GM21786 (cell line): Measurements from ENCODE around the gene CDC42.

Source experiments
- ATAC-seq: cut with Tn5 transposase; IDR thresholded peaks from one replicate; pipeline ENCODE4 v1.9.1; 2021; ENCODE audit not compliant: unreplicated experiment

Gene CDC42

DNA sequence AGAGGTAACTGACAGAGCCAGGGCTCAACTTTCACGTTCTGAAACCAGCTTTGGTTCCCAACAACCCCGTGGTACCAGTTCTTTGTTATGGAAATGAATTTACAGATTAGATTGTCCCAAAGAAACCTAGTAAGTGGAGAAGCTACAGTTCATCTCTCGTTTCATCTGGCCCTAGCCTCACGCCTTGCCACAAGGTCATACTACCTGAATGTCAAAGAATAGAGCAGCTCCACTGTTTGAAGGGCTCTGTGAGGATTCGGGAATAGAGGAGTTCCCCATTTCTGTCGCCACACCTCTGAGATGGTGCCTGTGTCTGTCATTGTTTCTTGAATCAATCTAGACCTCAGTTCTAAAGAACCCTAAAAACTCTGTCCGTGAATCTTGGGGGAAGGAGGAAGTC, 15.0 kb upstream of the CDC42 start:
- ATAC-seq: no peak

DNA sequence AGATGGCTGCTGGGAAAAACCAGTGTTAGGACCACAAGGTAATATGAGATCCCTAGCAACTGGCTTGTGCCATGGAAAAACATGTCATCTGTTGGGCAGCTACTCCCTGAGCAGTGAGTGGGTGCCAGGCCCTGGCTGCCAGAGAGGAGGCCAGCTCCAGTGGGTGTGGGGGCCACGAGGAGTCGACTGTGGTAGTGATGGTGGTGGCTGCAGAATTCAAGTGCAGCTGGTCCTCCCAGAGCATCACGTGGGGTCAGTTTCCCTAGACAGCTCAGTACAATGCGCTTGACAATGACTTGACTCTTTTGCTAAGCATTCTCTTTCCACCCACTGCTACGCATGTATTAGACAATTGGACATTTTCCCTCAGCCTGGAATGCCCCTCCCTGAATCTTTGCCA, 14.5 kb upstream of the CDC42 start:
- no peak for ATAC-seq

DNA sequence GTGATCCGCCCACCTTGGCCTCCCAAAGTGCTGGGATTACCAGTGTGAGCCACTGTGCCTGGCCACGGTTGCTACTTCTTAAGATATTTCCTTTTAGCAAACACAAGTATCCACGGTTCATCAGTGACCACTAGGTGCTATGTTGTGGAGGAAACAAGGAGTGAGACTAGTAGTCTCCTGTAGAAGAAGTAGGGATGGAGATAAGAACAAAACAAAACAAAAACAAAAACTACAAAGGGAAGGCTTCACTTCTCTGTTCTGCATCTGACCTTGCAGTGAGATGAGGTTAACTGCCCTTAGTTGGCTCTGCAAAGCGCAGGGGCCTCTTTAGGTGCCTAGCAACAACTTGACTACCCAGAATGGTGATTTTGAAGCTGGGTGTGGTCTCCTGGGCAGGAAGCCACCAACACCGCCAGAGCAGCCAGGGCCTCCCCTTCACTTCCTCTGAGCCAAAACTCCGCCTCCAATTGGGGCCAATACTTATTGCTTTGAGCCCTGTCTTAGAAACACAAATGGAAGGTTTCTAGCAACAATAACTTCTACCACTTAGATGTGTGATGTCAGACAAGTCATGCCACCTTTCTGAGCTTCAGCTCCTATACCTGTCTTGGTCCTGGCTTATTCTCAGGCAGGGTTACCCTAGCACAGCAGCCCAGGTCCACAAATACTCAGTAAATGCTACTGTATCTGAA, 12.8 kb upstream of the CDC42 start:
- ATAC-seq: peak; percentile 95

DNA sequence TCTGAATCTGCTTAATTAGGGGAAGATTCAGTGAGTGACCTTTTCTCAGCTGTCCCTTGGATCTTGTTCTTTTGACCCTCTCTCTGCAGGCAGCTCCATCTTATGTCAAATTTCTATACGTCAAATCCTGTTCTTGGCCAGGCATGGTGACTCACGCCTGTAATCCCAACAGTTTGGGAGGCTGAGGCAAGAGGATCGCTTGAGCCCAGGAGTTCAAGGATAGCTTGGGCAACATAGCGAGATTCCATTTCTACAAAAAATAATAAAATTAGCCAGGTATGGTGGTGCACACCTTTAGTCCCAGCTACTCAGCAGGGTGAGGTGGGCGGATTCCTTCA, 12.3 kb upstream of the CDC42 start:
- ATAC-seq: no peak

DNA sequence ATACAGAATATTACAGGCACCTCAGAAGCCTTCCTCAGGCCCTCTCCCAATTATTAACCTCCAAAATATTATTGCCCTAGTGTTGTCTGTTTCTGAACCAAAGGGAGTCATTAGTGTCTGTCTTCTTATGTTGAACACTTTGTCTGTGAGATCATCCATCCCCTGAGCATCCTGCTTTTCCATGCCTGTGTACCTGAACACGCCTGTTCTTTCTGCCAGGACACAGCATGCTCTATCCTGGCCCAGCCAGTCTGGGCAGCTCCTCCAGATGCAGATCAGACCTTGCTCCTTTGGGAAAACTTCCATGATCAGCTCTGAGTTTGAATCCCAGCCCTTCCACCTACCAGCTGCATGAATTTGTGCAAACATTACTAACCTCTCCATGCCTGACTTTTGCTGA, 11.0 kb upstream of the CDC42 start:
- no peak for ATAC-seq

DNA sequence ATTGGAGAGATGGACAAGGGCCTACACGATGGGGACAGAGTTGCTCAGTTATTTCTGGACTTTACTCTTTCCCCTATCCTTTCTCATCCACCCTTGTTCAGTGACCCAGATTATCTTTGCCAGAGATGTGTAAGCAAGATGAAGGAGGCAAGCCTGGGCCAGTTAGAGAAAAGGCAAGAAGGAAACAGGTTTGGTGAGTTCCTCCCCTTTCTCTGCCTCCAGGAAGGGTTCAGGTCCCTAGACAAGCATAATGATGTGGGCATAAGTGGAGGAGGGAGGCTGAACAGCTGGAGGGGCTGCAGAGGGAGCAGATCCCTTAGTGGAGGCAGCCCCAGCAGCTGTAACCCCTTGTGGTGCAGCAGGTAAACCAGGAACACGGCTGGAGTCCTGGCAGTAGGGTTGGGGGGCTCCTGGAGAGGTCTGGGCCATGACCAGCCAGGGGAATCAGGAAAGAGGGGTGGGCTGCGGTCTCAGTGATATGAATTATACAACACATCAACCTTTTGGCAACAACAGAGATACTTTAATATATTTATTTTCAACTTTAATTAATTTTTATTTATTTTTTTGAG, 9.2 kb upstream of the CDC42 start:
- no peak for ATAC-seq

DNA sequence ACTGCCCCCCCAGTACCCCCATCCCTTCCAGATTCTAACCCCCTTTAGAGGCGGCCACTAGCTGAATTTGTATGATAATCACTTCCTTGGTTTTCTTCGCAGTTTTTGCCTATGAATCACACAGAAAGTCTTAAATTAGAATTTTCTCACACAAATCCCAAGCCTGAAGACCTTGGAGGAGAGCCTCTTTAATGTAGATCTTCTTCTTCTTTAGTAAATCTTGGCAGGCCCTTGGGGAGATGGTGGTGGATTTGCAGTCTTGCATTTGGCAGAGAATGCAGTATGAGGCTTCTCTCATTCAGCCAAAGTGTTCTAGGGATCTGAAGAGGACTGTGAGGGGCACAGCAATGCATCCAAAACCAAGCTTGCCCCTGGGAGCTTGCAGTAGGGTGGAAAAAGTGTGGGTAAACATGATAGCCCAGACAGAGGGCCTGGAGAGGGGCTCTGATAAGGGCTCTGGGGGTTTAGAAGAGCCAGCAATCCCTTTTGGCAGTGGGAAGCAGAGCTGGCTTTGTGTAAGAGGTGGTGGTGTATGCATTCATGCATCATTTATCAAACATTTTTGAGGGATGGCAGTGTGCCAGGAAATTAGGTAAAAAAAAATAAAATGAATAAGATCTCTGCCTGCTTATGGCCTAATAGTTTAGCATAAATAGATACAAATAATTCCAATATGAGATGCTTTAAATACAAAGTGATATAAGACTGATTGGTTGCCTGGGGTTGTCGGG, 7.7 kb upstream of the CDC42 start:
- no peak for ATAC-seq

DNA sequence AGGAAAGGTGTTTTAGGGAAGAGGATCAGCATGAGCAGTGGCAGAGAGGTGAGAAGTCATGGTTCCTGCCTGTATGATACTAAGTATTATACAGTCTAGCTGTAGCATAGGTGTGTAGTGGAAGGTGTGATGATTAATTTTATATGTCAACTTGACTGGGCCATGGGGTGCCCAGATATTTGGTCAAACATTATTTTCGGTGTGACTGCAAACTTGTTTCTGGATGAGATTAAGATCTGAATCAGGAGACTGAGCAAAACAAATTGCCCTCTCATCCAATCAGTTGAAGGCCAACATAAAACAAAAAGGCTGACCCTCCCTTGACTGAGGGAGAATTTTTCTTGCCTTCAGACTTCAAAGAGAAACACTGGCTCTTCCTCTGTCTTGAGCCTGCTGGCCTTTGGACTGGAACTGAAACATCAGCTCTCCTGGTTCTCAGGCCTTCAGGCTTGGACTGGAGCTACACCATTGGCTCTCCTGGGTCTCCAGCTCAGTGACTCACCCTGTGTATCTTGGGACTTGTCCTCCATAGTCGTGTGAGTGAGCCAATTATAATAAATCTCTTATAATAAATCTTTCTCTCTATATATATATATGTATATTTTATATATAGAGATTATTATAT, 6.8 kb upstream of the CDC42 start:
- no peak for ATAC-seq

DNA sequence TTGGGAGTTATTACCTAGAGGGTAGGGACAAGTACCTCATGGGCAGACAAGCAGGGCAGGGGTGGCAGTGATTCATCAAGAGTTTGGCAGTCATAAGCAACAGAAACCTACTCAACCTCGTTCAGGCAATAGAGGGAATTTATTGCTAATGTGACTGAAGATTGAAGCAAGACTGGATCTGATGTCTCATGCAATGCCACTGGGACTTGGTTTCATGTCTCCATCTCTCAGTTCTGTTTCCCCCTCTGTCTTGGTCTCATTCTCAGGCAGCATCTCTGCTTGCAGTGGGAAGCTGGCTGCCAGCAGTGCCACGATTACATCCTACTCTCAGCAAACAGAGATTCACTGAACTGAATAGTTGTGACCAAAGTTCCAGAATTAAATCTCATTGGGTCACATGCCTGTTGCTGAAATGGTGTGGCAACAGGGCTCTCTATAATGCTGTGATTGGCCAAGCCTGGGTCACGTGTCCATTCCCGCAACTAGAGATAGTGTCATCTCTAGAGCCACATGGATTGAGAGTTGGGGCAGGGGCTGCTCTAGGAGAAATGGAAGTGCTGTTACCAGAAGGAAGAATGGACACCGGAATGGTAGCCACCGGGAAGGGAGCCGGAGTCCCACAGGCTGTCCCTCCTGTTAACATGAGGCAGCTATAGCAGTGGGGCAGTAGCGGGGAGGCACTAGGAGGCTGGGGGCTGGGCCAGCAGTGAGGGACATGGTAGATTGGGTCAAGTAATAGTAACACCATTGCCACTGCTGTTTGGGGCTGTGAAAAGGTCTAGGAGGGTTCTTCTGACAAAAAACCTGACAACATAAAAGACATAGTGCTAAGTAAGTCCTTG, 3.9 kb upstream of the CDC42 start:
- no peak for ATAC-seq

DNA sequence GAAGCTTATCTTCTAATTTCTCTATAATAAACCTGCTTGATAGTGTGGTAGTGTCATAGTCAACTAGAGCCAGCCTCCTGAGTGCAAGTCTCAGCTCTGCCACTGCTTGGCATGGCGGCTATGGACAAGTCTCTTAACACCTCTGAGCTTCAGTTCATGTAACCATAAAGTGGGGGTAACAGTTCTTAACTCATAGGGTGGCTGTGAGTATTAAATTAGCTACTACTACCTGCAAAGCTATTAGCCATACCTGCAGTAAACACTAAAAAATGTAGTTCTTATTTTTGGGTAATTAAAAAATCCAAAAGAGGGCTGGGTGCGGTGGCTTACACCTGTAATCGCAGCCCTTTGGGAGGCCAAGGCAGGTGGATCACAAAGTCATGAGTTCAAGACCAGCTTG, 2.2 kb upstream of the CDC42 start:
- no peak for ATAC-seq

DNA sequence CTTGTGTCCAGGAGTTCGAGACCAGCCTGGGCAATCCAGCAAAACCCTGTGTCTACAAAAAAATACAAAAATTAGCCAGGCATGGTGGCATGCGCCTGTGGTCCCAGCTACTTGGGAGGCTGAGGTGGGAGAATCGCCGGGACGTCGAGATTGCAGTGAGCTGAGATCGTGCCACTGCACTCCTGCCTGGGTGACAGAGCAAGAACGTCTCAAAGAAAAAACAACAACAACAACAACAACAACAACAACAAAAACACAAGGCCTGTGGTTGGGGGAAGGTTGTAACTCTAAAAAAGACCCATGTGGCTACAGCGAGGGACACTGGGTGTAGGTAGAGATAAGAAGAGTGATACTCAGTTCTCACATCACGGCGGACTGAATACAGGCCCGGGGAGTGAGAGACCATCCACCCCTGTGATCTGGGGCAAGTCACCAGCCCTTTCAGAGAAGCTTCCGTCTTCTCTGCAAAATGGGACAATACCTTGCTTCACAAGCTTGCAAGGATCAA, 848 bp upstream of the CDC42 start:
- ATAC-seq: no peak

DNA sequence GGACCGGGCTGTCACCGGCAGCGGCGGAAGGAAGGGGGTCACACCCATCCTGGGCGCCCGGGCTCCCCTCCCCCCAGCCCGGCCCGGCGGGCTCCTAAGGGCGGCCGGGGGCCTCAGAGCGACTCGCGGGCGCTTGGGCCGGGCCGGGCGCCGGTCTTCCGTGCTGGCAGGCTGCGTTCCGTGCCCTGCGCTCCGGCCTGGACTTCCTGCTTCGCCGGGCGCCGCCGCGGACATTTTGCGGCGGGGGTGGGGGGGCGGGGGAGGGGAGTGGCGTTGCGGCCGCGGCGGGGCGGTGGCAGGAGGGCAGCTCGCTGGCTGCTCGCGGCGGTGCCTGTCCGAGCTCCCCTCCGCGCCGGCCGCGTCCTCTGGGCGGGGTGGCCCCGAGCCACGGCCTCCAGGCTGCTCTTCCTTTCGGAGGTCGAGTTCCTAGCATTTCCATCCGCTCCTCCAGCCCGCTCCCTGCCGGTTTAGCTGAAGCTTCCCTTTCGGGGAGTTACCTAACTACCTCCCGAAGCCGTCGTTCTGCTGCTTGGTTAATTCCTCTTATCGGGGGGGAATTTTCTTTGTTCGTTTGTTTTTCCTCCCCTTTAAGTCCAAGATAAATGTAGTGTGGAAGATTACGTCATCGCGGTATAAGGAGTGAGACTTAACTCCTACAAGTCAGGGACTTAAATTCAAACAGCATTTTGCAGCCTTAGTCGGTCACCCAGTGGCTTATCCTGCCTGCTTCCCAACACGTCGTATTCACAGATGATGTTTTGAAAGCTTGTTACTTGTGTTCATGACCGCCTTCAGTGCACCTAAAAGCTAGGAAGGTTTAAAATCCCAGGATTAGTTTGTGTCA, 730 bp downstream of the CDC42 start:
- peak; percentile 30 for ATAC-seq

DNA sequence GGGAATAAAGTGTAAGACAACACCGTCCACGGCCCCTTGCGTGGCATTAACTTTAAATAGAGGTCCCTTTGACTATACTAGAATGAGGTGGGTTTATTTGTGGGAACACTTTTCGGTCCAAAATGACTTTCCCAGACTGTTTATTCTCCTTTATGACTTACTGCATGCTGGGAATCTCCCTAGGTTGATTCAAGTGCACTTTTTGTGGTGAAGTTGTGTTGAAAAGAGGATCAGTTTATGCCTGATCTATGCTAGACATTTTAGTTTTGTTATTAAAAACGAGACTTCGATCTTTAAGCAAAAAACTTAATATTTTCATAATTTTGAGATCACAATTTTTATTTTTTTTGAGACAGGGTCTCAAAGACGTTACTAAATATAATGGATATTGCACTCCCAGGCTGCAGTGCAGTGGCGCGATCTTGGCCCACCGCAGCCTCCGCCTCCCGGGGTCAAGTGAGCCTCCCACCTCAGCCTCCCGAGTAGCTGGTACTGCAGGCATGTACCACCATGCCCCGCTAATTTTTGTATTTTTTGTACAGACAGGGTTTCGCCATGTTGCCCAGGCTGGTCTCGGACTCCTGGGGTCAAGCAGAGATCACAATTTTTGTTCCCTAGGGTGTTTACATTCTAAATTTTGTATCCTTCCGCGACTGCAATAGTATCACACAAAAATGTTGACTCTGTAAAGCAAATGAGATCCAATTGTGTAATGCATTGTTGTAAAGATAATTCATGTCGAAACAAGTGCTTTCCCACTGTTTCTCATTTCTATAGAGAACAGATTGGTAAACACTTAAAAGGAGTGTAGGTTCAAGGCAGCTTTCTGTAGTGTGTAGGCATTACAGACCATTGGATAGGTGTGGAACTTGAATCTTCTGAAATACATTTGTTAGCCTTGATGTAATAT, 1.6 kb downstream of the CDC42 start:
- ATAC-seq: no peak

DNA sequence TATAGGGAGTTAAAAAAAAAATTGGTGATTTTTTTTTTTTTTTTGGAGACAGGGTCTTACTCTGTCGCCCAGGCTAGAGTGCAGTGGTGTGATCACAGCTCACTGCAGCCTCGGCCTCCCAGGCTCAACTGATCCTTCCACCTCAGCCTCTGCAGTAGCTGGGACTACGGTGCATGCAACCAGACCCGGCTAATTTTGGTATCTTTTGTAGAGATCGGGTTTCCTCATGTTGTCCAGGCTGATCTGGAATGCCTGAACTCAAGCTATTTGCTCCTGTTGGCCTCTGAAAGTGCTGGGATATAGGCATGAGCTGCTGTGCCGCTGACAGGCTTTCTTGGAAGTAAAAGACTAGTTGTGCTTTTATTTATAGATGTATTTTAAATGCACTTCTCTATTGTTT, 3.0 kb downstream of the CDC42 start:
- no peak for ATAC-seq

DNA sequence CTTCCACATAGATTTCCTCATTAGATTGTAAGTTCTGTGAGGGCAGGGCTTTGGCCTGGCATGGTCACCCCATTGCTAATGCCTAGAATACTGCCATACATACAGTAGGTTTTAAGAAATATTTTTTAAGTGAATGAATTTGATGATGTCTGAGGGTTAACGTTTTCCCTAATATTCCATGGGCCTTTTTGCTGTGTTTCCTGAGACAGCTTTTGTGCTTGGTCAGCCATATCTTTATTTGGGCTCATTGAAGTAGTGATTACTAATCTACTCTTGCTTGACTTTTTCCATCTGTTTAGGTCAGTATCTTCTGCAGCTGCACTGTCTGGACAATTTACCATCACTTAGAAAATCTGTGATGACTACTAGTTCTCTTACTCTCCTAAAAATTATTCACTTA, 3.5 kb downstream of the CDC42 start:
- no peak for ATAC-seq

DNA sequence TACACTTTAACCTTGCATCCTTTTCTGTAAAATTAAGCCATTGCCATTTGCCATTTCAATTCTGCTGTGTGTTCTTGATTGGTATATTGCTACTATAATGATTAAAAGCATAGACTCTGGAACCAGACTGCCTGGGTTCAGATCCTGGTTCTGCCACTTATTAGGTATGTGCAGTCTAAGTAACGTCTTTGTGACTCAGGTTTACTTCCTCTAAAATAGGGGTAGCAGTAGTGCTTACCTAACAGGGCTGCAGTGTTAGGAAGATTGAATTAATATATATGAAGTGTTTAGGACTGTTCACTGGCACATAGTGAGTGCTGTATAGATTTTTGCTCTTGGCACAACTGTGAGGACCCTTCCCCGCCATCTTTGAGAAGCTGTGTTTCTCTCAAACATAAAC, 4.4 kb downstream of the CDC42 start:
- ATAC-seq: no peak

DNA sequence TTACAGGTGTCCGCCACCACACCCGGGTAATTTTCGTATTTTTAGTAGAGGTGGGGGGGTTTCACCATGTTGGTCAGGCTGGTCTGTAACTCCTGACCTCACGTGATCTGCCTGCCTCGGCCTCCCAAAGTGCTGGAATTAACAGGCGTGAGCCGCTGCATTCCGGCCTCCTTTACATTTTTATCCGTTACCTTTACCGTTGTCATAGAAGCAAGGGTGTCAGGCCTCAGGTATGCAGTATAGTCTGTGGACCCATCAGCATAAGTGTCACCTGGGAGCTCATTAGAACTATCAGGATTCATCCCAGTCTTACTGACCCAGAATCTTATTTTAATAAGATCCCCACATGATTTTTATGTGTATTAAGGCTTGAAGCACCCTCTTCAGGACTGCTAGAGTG, 5.4 kb downstream of the CDC42 start:
- ATAC-seq: no peak

DNA sequence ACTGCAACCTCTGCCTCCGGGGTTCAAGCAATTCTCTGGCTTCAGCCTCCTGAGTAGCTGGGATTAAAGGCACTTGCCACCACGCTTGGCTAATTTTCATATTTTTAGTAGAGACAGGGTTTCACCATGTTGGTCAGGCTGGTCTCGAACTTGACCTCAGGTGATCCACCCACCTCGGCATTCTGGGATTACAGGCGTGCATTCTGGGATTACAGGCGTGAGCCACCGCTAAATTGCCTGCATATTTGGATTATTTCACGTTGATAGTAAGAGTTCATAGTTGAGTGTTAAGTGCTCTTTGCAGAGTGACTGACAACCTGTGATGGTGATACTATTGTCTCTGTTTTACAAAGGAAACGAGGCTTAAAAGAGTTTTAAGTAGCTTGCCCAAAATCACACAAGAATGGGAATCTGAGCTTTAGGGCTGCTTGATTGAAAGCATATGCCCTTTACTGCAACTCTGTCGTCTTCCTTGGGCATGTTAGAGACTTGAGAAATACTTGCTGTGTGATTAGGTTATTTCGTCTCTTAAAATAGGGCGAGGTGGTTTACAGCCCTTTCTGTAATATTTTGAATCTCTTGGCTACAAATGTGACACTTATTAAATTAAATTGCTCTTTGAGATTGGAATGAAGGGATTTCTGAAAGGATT, 12.4 kb downstream of the CDC42 start:
- no peak for ATAC-seq

DNA sequence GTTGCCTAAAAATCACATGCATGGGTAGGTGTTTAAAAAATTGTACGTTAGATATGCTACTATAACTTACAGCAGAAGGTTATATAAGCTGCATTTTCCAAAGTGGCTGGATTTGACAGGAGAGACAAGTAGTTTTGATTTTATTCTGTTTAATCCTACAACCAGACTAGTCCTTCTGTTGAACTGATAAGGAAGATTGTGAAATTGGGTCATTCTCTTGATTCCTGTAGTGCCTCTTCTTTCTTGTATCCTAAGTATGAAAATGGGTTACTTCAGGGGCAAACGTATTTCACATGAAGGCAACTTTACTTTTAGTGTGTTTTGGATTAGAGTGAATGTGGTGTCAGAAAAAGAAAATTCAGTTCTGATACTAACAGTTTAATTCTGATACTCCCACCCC, 19.0 kb downstream of the CDC42 start:
- ATAC-seq: no peak
